ENCODE data around the gene ICAM4. TPM values are rescaled to one million over a fixed set of nuclear protein-coding genes. Genes with fewer than 3 reads are reported as not detected.

The ICAM4 gene
- total RNA-seq, 2 experiments from 2014 or later = 0.38 TPM; not detected in 1

DNA sequence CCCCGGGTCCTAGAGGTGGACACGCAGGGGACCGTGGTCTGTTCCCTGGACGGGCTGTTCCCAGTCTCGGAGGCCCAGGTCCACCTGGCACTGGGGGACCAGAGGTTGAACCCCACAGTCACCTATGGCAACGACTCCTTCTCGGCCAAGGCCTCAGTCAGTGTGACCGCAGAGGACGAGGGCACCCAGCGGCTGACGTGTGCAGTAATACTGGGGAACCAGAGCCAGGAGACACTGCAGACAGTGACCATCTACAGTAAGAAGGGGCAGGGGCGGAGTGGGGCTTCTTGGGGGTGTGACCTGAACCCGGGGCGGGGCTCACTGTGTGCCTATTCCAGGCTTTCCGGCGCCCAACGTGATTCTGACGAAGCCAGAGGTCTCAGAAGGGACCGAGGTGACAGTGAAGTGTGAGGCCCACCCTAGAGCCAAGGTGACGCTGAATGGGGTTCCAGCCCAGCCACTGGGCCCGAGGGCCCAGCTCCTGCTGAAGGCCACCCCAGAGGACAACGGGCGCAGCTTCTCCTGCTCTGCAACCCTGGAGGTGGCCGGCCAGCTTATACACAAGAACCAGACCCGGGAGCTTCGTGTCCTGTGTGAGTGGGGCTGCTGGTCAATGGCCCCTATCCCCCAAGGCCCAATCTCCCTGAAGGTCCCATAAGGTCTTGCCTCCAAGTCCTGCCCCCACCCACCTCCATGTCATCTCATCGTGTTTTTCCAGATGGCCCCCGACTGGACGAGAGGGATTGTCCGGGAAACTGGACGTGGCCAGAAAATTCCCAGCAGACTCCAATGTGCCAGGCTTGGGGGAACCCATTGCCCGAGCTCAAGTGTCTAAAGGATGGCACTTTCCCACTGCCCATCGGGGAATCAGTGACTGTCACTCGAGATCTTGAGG lies 2.4 kb upstream of the ICAM4 start:
- Histone ChIP-seq H3K27ac (ENCODE audit: low read depth, low read length, poor library complexity, severe bottlenecking) (no peak overlapping the region), H3K4me2 (ENCODE audit: low read length) (no peak overlapping the region), H3K79me2 (ENCODE audit: insufficient read depth, low read depth, low read length) (no peaks in the 10 kb centered on the region), H3K9me3 (ENCODE audit: low read length) (no peaks in the 10 kb centered on the region), H3K4me3 (ENCODE audit: low read depth, low read length, poor library complexity, severe bottlenecking) (no peak overlapping the region), H2AFZ (ENCODE audit: low read length) (no peak overlapping the region), H3K9me2 (ENCODE audit: insufficient read depth, low read length) (no peaks in the 10 kb centered on the region), H3K36me3 (ENCODE audit: insufficient read depth, low read length) (peaks cover 23% of the 10 kb centered on the region; the same call in 1 of the 2 replicates), H3K4me1 (ENCODE audit: insufficient read depth, low read length, poor library complexity, severe bottlenecking) (peaks cover 39% of the 10 kb centered on the region), H4K20me1 (ENCODE audit: insufficient read depth, low read length) (no peaks in the 10 kb centered on the region)
- ChIA-PET CTCF (ENCODE audit: unreplicated experiment) (no interaction called here), POLR2A (no interaction called here)
- no peak for TF ChIP-seq EZH2phosphoT487 (IDR thresholded peaks at IDR 0.05; ENCODE audit: borderline replicate concordance, low read depth, low read length)
- TF ChIP-seq, protein P1, sequence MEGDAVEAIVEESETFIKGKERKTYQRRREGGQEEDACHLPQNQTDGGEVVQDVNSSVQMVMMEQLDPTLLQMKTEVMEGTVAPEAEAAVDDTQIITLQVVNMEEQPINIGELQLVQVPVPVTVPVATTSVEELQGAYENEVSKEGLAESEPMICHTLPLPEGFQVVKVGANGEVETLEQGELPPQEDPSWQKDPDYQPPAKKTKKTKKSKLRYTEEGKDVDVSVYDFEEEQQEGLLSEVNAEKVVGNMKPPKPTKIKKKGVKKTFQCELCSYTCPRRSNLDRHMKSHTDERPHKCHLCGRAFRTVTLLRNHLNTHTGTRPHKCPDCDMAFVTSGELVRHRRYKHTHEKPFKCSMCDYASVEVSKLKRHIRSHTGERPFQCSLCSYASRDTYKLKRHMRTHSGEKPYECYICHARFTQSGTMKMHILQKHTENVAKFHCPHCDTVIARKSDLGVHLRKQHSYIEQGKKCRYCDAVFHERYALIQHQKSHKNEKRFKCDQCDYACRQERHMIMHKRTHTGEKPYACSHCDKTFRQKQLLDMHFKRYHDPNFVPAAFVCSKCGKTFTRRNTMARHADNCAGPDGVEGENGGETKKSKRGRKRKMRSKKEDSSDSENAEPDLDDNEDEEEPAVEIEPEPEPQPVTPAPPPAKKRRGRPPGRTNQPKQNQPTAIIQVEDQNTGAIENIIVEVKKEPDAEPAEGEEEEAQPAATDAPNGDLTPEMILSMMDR (conservative IDR thresholded peaks at IDR 0.05; ENCODE audit: low read length) = no peak
- intact Hi-C loops (cut with micrococcal nuclease; ENCODE audit: unreplicated experiment) = no loop called here
- no TSS peak for BruUV-seq (replicated peaks)
- DNase-seq (ENCODE audit: low spot score) = no peak

DNA sequence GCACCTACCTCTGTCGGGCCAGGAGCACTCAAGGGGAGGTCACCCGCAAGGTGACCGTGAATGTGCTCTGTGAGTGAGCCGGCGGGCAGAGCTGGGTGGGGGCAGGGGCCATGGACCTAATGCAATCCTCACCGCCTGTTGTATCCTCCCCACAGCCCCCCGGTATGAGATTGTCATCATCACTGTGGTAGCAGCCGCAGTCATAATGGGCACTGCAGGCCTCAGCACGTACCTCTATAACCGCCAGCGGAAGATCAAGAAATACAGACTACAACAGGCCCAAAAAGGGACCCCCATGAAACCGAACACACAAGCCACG lies 1.8 kb upstream of the ICAM4 start:
- POLR2A ChIA-PET = no interaction called here
- intact Hi-C loops (cut with micrococcal nuclease; ENCODE audit: unreplicated experiment) = no loop called here

More for the DNA sequence above, 1.8 kb upstream of the ICAM4 start:
- Histone ChIP-seq H3K9me2 (ENCODE audit: insufficient read depth, low read length) (no peaks in the 10 kb centered on the region), H3K4me2 (ENCODE audit: low read length) (no peak overlapping the region), H3K4me1 (ENCODE audit: insufficient read depth, low read length, poor library complexity, severe bottlenecking) (peaks cover 42% of the 10 kb centered on the region), H3K79me2 (ENCODE audit: insufficient read depth, low read depth, low read length) (no peaks in the 10 kb centered on the region), H3K4me3 (ENCODE audit: low read depth, low read length, poor library complexity, severe bottlenecking) (no peak overlapping the region), H2AFZ (ENCODE audit: low read length) (no peak overlapping the region), H3K27ac (ENCODE audit: low read depth, low read length, poor library complexity, severe bottlenecking) (no peak overlapping the region), H4K20me1 (ENCODE audit: insufficient read depth, low read length) (no peaks in the 10 kb centered on the region), H3K9me3 (ENCODE audit: low read length) (no peaks in the 10 kb centered on the region), H3K36me3 (ENCODE audit: insufficient read depth, low read length) (peaks cover 23% of the 10 kb centered on the region; the same call in 1 of the 2 replicates)
- no TSS peak for BruUV-seq (replicated peaks)
- CTCF ChIA-PET (ENCODE audit: unreplicated experiment) = no interaction called here
- TF ChIP-seq EZH2phosphoT487 (IDR thresholded peaks at IDR 0.05; ENCODE audit: borderline replicate concordance, low read depth, low read length) = no peak
- TF ChIP-seq, protein P1 (conservative IDR thresholded peaks at IDR 0.05; ENCODE audit: low read length) = no peak
- DNase-seq (ENCODE audit: low spot score) = no peak

All from OCI-LY7 (cell line).